Activated naive CD4-positive, alpha-beta T cell treated with anti-CD3 and anti-CD28 coated beads, Interleukin-2, amount 50 U/mL, for 72 hours (primary cell): ENCODE measurements around the gene CEBPA. TPM values are rescaled to one million over a fixed set of nuclear protein-coding genes. Genes with fewer than 3 reads are reported as not detected.
"Not testable (repeated sequence)": the region's sequence is repeated elsewhere in the genome, so short reads cannot be mapped to it uniquely, and the experiment has no call there.

Source experiments
- ATAC-seq, 2 donors: fragments of 150-1000 bp; cut with Tn5 transposase; 2 replicates each; pipeline ENCODE4 v1.10.0; 2021; ENCODE audit warnings: mild to moderate bottlenecking in 2 of 2, moderate library complexity in 2 of 2
- DNase-seq, 2 donors: peaks; one replicate each; pipeline ENCODE4 v3.0.0; 2021 to 2022; ENCODE audit warnings: low spot score in 2 of 2
- H3K27ac Mint-ChIP-seq, 2 donors: one replicate each; pipeline ENCODE4 v1.8.0; 2022; ENCODE audit warnings: mild to moderate bottlenecking in 2 of 2, mixed read lengths in 2 of 2
- H3K36me3 Mint-ChIP-seq, 2 donors: one replicate each; pipeline ENCODE4 v1.8.0; 2022; ENCODE audit warnings: mixed read lengths in 2 of 2
- H3K9me3 Mint-ChIP-seq, 2 donors: one replicate each; pipeline ENCODE4 v1.8.0; 2022; ENCODE audit warnings: mixed read lengths in 2 of 2
- total RNA-seq, 2 donors: library from RNA; stranded (reverse); gene quantifications; one replicate each; pipeline ENCODE4 v1.2.3, GENCODE V29; 2022

Gene CEBPA
- total RNA-seq, 2 donors from 2014 or later, result 0.49 TPM; not detected in 1

- H3K9me3 Mint-ChIP-seq, result no peaks in the 10 kb centered on the region
- H3K27ac Mint-ChIP-seq, result no peak overlapping the region
- ATAC-seq (no peak), DNase-seq (no peak)
- no peaks in the 10 kb centered on the region for H3K36me3 Mint-ChIP-seq
These were observed 5.8 kb downstream of the CEBPA start for GRCh38 chr19:33296488-33296971.

- no peaks in the 10 kb centered on the region for H3K9me3 Mint-ChIP-seq
- no peaks in the 10 kb centered on the region for H3K36me3 Mint-ChIP-seq
- ATAC-seq, result no peak
- H3K27ac Mint-ChIP-seq, result no peak overlapping the region
- no peak for DNase-seq
These were observed 6.5 kb downstream of the CEBPA start for GRCh38 chr19:33295621-33296487.

GRCh38 chr19:33295046-33295445 is 7.3 kb downstream of the CEBPA start:
- not testable (repeated sequence) for ATAC-seq, H3K27ac Mint-ChIP-seq, DNase-seq

GRCh38 chr19:33294058-33294798 is 8.1 kb downstream of the CEBPA start:
- Mint-ChIP-seq H3K27ac (no peak overlapping the region), H3K36me3 (peaks cover 0 to under 1% of the 10 kb centered on the region in 2 donors), H3K9me3 (peaks cover under 1% of the 10 kb centered on the region in 2 donors)
- ATAC-seq, result no peak
- DNase-seq, result no peak

More at GRCh38 chr19:33295046-33295445, 7.3 kb downstream of the CEBPA start:
- H3K9me3 Mint-ChIP-seq, H3K36me3 Mint-ChIP-seq: not testable (repeated sequence)

- no peak overlapping the region for H3K27ac Mint-ChIP-seq
- ATAC-seq (no peak), DNase-seq (no peak)
- H3K36me3 Mint-ChIP-seq, result peaks cover 7% of the 10 kb centered on the region in 2 donors
- H3K9me3 Mint-ChIP-seq, result peaks cover 6 to 8% of the 10 kb centered on the region in 2 donors
These were observed 8.9 kb downstream of the CEBPA start for GRCh38 chr19:33293255-33294057.

GRCh38 chr19:33292595-33293254 is 9.6 kb downstream of the CEBPA start:
- H3K9me3 Mint-ChIP-seq, result peaks cover 13 to 14% of the 10 kb centered on the region in 2 donors

GRCh38 chr19:33291623-33292534 is 10.5 kb downstream of the CEBPA start:
- H3K9me3 Mint-ChIP-seq, result peaks cover 16 to 17% of the 10 kb centered on the region in 2 donors
- peaks cover 17 to 18% of the 10 kb centered on the region in 2 donors for H3K36me3 Mint-ChIP-seq
- DNase-seq (no peak), ATAC-seq (no peak)
- H3K27ac Mint-ChIP-seq, result peak overlapping the region in 1 of 2 donors; percentile 36

More at GRCh38 chr19:33292595-33293254, 9.6 kb downstream of the CEBPA start:
- ATAC-seq (no peak), DNase-seq (no peak)
- peaks cover 14% of the 10 kb centered on the region in 2 donors for H3K36me3 Mint-ChIP-seq
- H3K27ac Mint-ChIP-seq, result no peak overlapping the region

GRCh38 chr19:33290956-33291622 is 11.2 kb downstream of the CEBPA start:
- no peak overlapping the region for H3K27ac Mint-ChIP-seq
- DNase-seq, result no peak
- peaks cover 17 to 18% of the 10 kb centered on the region in 2 donors for H3K36me3 Mint-ChIP-seq
- ATAC-seq, result no peak
- peaks cover 16 to 17% of the 10 kb centered on the region in 2 donors for H3K9me3 Mint-ChIP-seq

- Mint-ChIP-seq H3K9me3 (peaks cover 16 to 17% of the 10 kb centered on the region in 2 donors), H3K27ac (no peak overlapping the region), H3K36me3 (peaks cover 17 to 18% of the 10 kb centered on the region in 2 donors)
- DNase-seq (no peak), ATAC-seq (no peak)
These were observed 12.1 kb downstream of the CEBPA start for GRCh38 chr19:33290082-33290815.

- no peak for DNase-seq
- H3K36me3 Mint-ChIP-seq, result peaks cover 17 to 18% of the 10 kb centered on the region in 2 donors
- no peak overlapping the region for H3K27ac Mint-ChIP-seq
- no peak for ATAC-seq
- H3K9me3 Mint-ChIP-seq, result peaks cover 16 to 17% of the 10 kb centered on the region in 2 donors
These were observed 13.1 kb downstream of the CEBPA start for GRCh38 chr19:33289261-33289660.

GRCh38 chr19:33288666-33289065 is 13.7 kb downstream of the CEBPA start:
- H3K27ac Mint-ChIP-seq, result no peak overlapping the region
- ATAC-seq (no peak), DNase-seq (no peak)
- H3K36me3 Mint-ChIP-seq, result peaks cover 17 to 18% of the 10 kb centered on the region in 2 donors
- H3K9me3 Mint-ChIP-seq, result peaks cover 16 to 17% of the 10 kb centered on the region in 2 donors

- Mint-ChIP-seq H3K36me3 (peaks cover 17 to 18% of the 10 kb centered on the region in 2 donors), H3K9me3 (peaks cover 16 to 17% of the 10 kb centered on the region in 2 donors), H3K27ac (no peak overlapping the region)
- DNase-seq, result no peak
- no peak for ATAC-seq
These were observed 14.4 kb downstream of the CEBPA start for GRCh38 chr19:33287927-33288326.

- ATAC-seq, result no peak
- DNase-seq, result no peak
- Mint-ChIP-seq H3K9me3 (peaks cover 16 to 17% of the 10 kb centered on the region in 2 donors), H3K36me3 (peaks cover 17 to 18% of the 10 kb centered on the region in 2 donors), H3K27ac (no peak overlapping the region)
These were observed 14.9 kb downstream of the CEBPA start for GRCh38 chr19:33287438-33287837.

GRCh38 chr19:33286899-33287298 is 15.4 kb downstream of the CEBPA start:
- Mint-ChIP-seq H3K36me3 (peaks cover 17 to 18% of the 10 kb centered on the region in 2 donors), H3K27ac (no peak overlapping the region), H3K9me3 (peaks cover 16 to 17% of the 10 kb centered on the region in 2 donors)
- ATAC-seq, result peak; percentile 32 to 41
- DNase-seq, result no peak
